HL-60 (cell line): ENCODE results near the gene CPPED1.

Experiments
- DNase-seq, 2 experiments: peaks; one replicate each; pipeline ENCODE4 v3.0.0-alpha.2; 2010 to 2020; ENCODE audit warnings: low read depth in 1 of 2, low spot score in 1 of 2
- H3K27ac ChIP-seq: fragments of 250-450 bp; sonication (Bioruptor Pico); replicated peaks from 2 replicates; pipeline ENCODE4 v1.5.1; 2020; ENCODE audit warnings: mild to moderate bottlenecking, moderate library complexity
- H3K27me3 ChIP-seq: fragments of 250-450 bp; sonication (Bioruptor Pico); 2 replicates; pipeline ENCODE4 v1.5.1; 2021; ENCODE audit warnings: mild to moderate bottlenecking, moderate library complexity; ENCODE audit not compliant: insufficient read depth, poor library complexity, severe bottlenecking
- H3K4me3 ChIP-seq: replicated peaks from 2 replicates; pipeline ENCODE4 v1.5.1; 2011; ENCODE audit warnings: mild to moderate bottlenecking, control low read depth, low read length; ENCODE audit not compliant: insufficient read depth
- GABPA ChIP-seq: IDR thresholded peaks from 2 replicates; pipeline ENCODE4 v1.6.1; 2012; ENCODE audit warnings: low read depth
- POLR2AphosphoS5 ChIP-seq: IDR thresholded peaks from 2 replicates; pipeline ENCODE4 v1.6.1; 2012; ENCODE audit warnings: low read depth
- SPI1 ChIP-seq: IDR thresholded peaks from 2 replicates; pipeline ENCODE4 v1.6.1; 2012; ENCODE audit warnings: low read depth, mild to moderate bottlenecking, borderline replicate concordance
- TF ChIP-seq, protein P1 (sequence below): IDR thresholded peaks from 2 replicates; pipeline ENCODE4 v1.6.1; 2012; ENCODE audit warnings: low read depth; ENCODE audit not compliant: insufficient replicate concordance
- TF ChIP-seq, protein P2 (sequence below): IDR thresholded peaks from one replicate; pipeline ENCODE4 v1.5.1; 2011; ENCODE audit warnings: low read length, control low read depth, inconsistent platforms; ENCODE audit not compliant: insufficient read depth

CPPED1 gene

DNA sequence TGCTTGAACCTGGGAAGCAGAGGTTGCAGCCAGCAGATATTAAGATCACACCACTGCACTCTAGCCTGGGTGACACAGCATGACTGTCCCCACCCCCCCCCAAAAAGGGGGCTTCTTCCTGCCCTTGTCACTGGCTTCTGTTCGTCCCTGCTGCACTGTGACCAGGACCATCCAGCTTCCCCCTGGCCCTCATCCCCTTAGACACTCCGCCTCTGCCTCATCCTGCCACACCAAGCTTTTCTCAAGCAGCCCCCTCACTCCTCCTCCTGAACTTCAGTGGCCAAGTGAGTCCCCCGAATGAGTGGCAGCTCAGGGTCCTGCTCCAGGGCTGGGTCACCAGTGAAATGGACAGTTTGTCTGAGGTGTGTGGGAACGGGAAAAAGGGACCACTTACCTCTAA lies 177.3 kb downstream of the CPPED1 start:
- Histone ChIP-seq H3K27ac (no peak overlapping the region), H3K4me3 (no peak overlapping the region), H3K27me3 (no peaks in the 10 kb centered on the region)
- DNase-seq: no peak
- TF ChIP-seq POLR2AphosphoS5 (no peak), GABPA (no peak), SPI1 (no peak)
- TF ChIP-seq, protein P1, sequence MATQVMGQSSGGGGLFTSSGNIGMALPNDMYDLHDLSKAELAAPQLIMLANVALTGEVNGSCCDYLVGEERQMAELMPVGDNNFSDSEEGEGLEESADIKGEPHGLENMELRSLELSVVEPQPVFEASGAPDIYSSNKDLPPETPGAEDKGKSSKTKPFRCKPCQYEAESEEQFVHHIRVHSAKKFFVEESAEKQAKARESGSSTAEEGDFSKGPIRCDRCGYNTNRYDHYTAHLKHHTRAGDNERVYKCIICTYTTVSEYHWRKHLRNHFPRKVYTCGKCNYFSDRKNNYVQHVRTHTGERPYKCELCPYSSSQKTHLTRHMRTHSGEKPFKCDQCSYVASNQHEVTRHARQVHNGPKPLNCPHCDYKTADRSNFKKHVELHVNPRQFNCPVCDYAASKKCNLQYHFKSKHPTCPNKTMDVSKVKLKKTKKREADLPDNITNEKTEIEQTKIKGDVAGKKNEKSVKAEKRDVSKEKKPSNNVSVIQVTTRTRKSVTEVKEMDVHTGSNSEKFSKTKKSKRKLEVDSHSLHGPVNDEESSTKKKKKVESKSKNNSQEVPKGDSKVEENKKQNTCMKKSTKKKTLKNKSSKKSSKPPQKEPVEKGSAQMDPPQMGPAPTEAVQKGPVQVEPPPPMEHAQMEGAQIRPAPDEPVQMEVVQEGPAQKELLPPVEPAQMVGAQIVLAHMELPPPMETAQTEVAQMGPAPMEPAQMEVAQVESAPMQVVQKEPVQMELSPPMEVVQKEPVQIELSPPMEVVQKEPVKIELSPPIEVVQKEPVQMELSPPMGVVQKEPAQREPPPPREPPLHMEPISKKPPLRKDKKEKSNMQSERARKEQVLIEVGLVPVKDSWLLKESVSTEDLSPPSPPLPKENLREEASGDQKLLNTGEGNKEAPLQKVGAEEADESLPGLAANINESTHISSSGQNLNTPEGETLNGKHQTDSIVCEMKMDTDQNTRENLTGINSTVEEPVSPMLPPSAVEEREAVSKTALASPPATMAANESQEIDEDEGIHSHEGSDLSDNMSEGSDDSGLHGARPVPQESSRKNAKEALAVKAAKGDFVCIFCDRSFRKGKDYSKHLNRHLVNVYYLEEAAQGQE: no peak
- TF ChIP-seq, protein P2, sequence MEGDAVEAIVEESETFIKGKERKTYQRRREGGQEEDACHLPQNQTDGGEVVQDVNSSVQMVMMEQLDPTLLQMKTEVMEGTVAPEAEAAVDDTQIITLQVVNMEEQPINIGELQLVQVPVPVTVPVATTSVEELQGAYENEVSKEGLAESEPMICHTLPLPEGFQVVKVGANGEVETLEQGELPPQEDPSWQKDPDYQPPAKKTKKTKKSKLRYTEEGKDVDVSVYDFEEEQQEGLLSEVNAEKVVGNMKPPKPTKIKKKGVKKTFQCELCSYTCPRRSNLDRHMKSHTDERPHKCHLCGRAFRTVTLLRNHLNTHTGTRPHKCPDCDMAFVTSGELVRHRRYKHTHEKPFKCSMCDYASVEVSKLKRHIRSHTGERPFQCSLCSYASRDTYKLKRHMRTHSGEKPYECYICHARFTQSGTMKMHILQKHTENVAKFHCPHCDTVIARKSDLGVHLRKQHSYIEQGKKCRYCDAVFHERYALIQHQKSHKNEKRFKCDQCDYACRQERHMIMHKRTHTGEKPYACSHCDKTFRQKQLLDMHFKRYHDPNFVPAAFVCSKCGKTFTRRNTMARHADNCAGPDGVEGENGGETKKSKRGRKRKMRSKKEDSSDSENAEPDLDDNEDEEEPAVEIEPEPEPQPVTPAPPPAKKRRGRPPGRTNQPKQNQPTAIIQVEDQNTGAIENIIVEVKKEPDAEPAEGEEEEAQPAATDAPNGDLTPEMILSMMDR: no peak

DNA sequence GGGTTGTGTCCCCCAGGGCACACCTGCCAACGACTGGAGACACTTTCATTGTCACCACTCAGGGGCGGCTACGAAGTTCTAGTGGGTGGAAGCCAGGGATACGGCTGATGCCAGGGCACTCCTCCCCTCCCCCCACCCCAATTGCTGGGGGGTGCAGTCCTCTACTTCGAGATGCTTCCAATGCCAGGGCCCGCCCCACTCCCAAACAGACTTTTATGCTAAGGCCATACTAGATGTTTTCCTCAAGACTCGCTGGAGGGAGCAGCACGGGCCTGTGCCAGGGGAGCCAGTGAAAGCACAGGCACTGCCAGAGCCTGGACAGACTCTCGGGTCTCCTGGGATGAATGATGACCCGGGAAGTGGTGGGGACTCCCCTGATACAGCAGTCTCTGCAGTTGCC lies 178.0 kb downstream of the CPPED1 start:
- no peaks in the 10 kb centered on the region for H3K27me3 ChIP-seq
- H3K27ac ChIP-seq: no peak overlapping the region
- no peak for DNase-seq
- no peak overlapping the region for H3K4me3 ChIP-seq
- TF ChIP-seq, protein P2: no peak
- TF ChIP-seq, protein P1: no peak
- TF ChIP-seq SPI1 (no peak), GABPA (no peak), POLR2AphosphoS5 (no peak)

DNA sequence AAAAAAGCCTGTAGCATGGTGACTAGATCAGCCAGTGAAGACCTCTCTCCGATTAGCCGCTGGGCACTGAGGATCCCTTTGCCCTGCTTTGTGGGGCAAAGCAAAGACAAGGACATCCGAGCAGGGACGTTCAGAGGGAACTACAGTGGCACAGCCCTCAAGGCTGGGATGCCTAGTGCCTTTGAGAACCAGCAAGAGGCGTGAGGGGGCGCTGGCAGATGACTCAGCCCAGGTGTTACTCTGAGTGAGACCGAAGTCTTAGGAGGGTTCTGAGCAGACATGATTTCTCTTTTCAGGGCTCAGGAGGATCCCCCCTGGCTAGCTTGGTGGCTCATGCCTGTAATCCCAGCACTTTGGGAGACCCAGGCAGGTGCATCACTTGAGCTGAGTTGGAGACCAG lies 178.6 kb downstream of the CPPED1 start:
- DNase-seq: no peak
- Histone ChIP-seq H3K4me3 (no peak overlapping the region), H3K27ac (no peak overlapping the region), H3K27me3 (no peaks in the 10 kb centered on the region)
- TF ChIP-seq, protein P1: no peak
- TF ChIP-seq GABPA (no peak), POLR2AphosphoS5 (no peak), SPI1 (no peak)
- TF ChIP-seq, protein P2: no peak
